Pons (tissue), 1 donor: ENCODE results near the gene MYO5A.

Experiments
- DNase-seq: peaks from one replicate; pipeline ENCODE4 v3.0.0-alpha.2; 2016; ENCODE audit warnings: low spot score

MYO5A gene

GRCh38 chr15:52362497-52362896 lies 166.2 kb downstream of the MYO5A start:
- DNase-seq, result peak; percentile 13

GRCh38 chr15:52361975-52362494 lies 166.6 kb downstream of the MYO5A start:
- DNase-seq, result peak; percentile 53

- DNase-seq, result peak; percentile 26
Observed at GRCh38 chr15:52361494-52361893, 167.2 kb downstream of the MYO5A start.

GRCh38 chr15:52360229-52361203 lies 168.2 kb downstream of the MYO5A start:
- peak; percentile 90 for DNase-seq

GRCh38 chr15:52359722-52360121 lies 169.0 kb downstream of the MYO5A start:
- no peak for DNase-seq

- DNase-seq, result no peak
Observed at GRCh38 chr15:52357949-52358348, 170.7 kb downstream of the MYO5A start.

GRCh38 chr15:52352086-52352485 lies 176.6 kb downstream of the MYO5A start:
- DNase-seq, result no peak

GRCh38 chr15:52351206-52351908 lies 177.3 kb downstream of the MYO5A start:
- DNase-seq, result no peak

GRCh38 chr15:52350423-52350822 lies 178.3 kb downstream of the MYO5A start:
- DNase-seq, result no peak

GRCh38 chr15:52349052-52349700 lies 179.5 kb downstream of the MYO5A start:
- DNase-seq, result no peak

- DNase-seq, result no peak
Observed at GRCh38 chr15:52348056-52348745, 180.5 kb downstream of the MYO5A start.

GRCh38 chr15:52344592-52344991 lies 184.1 kb downstream of the MYO5A start:
- no peak for DNase-seq

- no peak for DNase-seq
Observed at GRCh38 chr15:52343831-52344230, 184.8 kb downstream of the MYO5A start.

GRCh38 chr15:52340093-52340492 lies 188.6 kb downstream of the MYO5A start:
- no peak for DNase-seq

GRCh38 chr15:52338891-52339290 lies 189.8 kb downstream of the MYO5A start:
- DNase-seq, result no peak

- DNase-seq, result peak; percentile 28
Observed at GRCh38 chr15:52338058-52338457, 190.6 kb downstream of the MYO5A start.

GRCh38 chr15:52337198-52337853 lies 191.4 kb downstream of the MYO5A start:
- DNase-seq, result peak; percentile 39

- DNase-seq, result peak; percentile 22
Observed at GRCh38 chr15:52336529-52336928, 192.2 kb downstream of the MYO5A start.

GRCh38 chr15:52334491-52335160 lies 194.1 kb downstream of the MYO5A start:
- no peak for DNase-seq

GRCh38 chr15:52331490-52332240 lies 197.0 kb downstream of the MYO5A start:
- DNase-seq, result peak; percentile 77
